Activated T-helper 1 cell treated with anti-CD3 and anti-CD28 coated beads, Interleukin-12 subunit alpha, Interleukin-12 subunit beta, Interleukin-2, Interleukin-4 antibody, amounts not matched to agents 30 ng/mL and 10 ng/mL and 1 ng/mL, durations not matched to agents 14 hours and 24 hours and 36 hours (primary cell): ENCODE measurements around the gene MRPL16. TPM values are rescaled to one million over a fixed set of nuclear protein-coding genes. Genes with fewer than 3 reads are reported as not detected.
"Not testable (repeated sequence)": the region's sequence is repeated elsewhere in the genome, so short reads cannot be mapped to it uniquely, and the experiment has no call there.

Experiments
- DNase-seq: peaks from one replicate; pipeline ENCODE4 v3.0.0; 2021; ENCODE audit warnings: low spot score
- H3K27ac Mint-ChIP-seq: one replicate; pipeline ENCODE4 v1.8.0; 2021; ENCODE audit warnings: mild to moderate bottlenecking, mixed read lengths
- H3K27me3 Mint-ChIP-seq: one replicate; pipeline ENCODE4 v1.8.0; 2022; ENCODE audit warnings: mild to moderate bottlenecking, moderate library complexity, mixed read lengths; ENCODE audit not compliant: insufficient read depth
- H3K36me3 Mint-ChIP-seq: one replicate; pipeline ENCODE4 v1.8.0; 2021; ENCODE audit warnings: low read depth, mixed read lengths
- H3K4me1 Mint-ChIP-seq: one replicate; pipeline ENCODE4 v1.8.0; 2021; ENCODE audit warnings: low read depth, mixed read lengths
- H3K4me3 Mint-ChIP-seq: one replicate; pipeline ENCODE4 v1.8.0; 2021; ENCODE audit warnings: mild to moderate bottlenecking, moderate library complexity, mixed read lengths
- H3K9me3 Mint-ChIP-seq: one replicate; pipeline ENCODE4 v1.8.0; 2021; ENCODE audit warnings: mixed read lengths
- intact Hi-C: fragments of 100-400 bp; cut with micrococcal nuclease; formaldehyde crosslinking; loops from one replicate; pipeline ENCODE4 v1.15.1; 2024
- total RNA-seq: library from RNA; stranded (reverse); gene quantifications from 2 replicates; pipeline ENCODE4 v1.2.3, GENCODE V29; 2022

MRPL16 gene
- total RNA-seq: 88.3 and 93.9 TPM in 2 replicates

GRCh38 chr11:59810189-59810910 lies at the start of gene MRPL16:
MRPL16 (minus strand) TSS chr11:59810778; CDS start chr11:59810658, 120 bp downstream.
- Mint-ChIP-seq H3K36me3 (peaks cover 22% of the 10 kb centered on the region), H3K27ac (peak within 1 kb of the TSS; percentile 91), H3K4me1 (peaks cover 28% of the 10 kb centered on the region), H3K4me3 (peak within 1 kb of the TSS; percentile 96), H3K27me3 (no peaks in the 10 kb centered on the region), H3K9me3 (peaks cover 6% of the 10 kb centered on the region)
- intact Hi-C loops: loop anchor here (1.0 to 2.0 kb wide), 8 partner anchors 8 to 640 kb away; partner anchors contain the start of genes PATL1 and STX3
- DNase-seq: peak; percentile 82

DNA sequence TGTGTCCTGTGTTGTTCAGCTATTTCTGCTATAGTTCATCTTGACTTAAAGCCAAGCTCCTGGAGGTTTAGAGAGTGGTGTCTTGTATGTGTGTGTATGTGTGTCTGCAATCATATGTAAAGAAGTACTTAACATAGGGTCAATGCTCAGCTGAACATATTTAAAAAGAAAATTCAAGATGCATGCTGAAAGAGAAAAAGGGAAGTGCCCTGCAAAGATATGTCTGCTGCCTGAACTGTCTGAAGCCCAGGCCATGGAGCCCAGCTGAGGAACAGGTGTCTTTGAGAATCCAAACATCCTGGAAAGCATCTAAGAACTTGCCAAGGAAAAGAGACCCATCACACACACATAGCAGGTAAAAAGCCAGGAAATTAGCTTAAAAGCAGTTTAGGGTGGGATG lies 49.1 kb upstream of the MRPL16 start:
- peaks cover 29% of the 10 kb centered on the region for H3K4me1 Mint-ChIP-seq
- peaks cover 1% of the 10 kb centered on the region for H3K36me3 Mint-ChIP-seq
- H3K27me3 Mint-ChIP-seq: peaks cover 17% of the 10 kb centered on the region
- DNase-seq: no peak
- no peak overlapping the region for H3K4me3 Mint-ChIP-seq
- H3K27ac Mint-ChIP-seq: no peak overlapping the region
- H3K9me3 Mint-ChIP-seq: no peaks in the 10 kb centered on the region
- intact Hi-C loops: loop anchor here (5.0 kb wide), 2 partner anchors 102 to 1282 kb away; partner anchors contain the start of genes LPXN, STX3 and ZFP91

- peaks cover 1% of the 10 kb centered on the region for H3K36me3 Mint-ChIP-seq
- DNase-seq: no peak
- peaks cover 22% of the 10 kb centered on the region for H3K27me3 Mint-ChIP-seq
- H3K9me3 Mint-ChIP-seq: no peaks in the 10 kb centered on the region
- H3K4me3 Mint-ChIP-seq: no peak overlapping the region
- H3K27ac Mint-ChIP-seq: peak overlapping the region; percentile 80
- peaks cover 29% of the 10 kb centered on the region for H3K4me1 Mint-ChIP-seq
- intact Hi-C loops: loop anchor here (1.0 to 5.0 kb wide), 4 partner anchors 8 to 1280 kb away; partner anchors contain the start of genes LPXN, MRPL16, STX3 and ZFP91
Measured at GRCh38 chr11:59857439-59858434, 47.2 kb upstream of the MRPL16 start.

DNA sequence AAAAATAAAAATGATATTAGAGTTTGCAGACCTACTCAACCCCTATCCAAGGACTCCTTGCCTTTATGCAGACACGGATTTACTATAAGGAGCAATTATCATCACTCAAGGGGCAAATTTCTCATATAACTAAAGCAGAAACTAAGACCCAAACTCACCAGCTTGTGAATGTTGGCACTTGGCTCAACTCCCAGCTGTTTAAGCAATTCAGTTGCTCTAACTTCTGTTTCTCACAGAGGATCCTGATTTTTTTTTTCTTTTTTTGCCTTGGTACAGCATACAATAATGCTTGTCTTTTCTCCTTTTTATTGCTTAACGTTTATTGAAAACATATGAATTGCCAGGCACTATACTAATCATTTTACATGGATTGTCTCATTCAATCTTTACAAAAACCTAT lies 44.3 kb upstream of the MRPL16 start:
- peaks cover 1% of the 10 kb centered on the region for H3K36me3 Mint-ChIP-seq
- intact Hi-C loops: loop anchor here (5.0 kb wide), 2 partner anchors 98 to 1278 kb away; partner anchors contain the start of genes LPXN, STX3 and ZFP91

DNA sequence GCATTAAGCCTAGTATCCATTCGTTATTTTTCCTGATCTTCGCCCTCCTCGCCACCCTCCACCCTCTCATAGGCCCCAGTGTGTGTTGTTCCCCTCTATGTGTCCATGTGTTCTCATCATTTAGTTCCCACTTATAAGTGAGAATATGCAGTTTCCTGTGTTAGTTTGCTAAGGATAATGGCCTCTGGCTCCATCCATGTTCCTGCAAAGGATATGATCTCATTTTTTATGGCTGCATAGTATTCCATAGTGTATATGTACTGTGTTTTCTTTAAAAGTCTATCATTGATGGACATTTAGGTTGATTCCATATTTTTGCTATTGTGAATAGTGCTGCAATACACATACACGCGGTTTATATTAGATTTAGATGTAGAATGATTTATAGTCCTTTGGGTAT lies 40.8 kb upstream of the MRPL16 start:
- H3K36me3 Mint-ChIP-seq, H3K9me3 Mint-ChIP-seq, DNase-seq, intact Hi-C loops, H3K27ac Mint-ChIP-seq, H3K4me3 Mint-ChIP-seq, H3K4me1 Mint-ChIP-seq: not testable (repeated sequence)
- peaks cover 12% of the 10 kb centered on the region for H3K27me3 Mint-ChIP-seq

More for the DNA sequence above, 44.3 kb upstream of the MRPL16 start:
- peaks cover 4% of the 10 kb centered on the region for H3K9me3 Mint-ChIP-seq
- H3K4me1 Mint-ChIP-seq: peaks cover 29% of the 10 kb centered on the region
- no peak for DNase-seq
- peaks cover 18% of the 10 kb centered on the region for H3K27me3 Mint-ChIP-seq
- H3K27ac Mint-ChIP-seq: no peak overlapping the region
- no peak overlapping the region for H3K4me3 Mint-ChIP-seq

- H3K27ac Mint-ChIP-seq, H3K27me3 Mint-ChIP-seq, H3K4me3 Mint-ChIP-seq, intact Hi-C loops, H3K36me3 Mint-ChIP-seq, H3K9me3 Mint-ChIP-seq, H3K4me1 Mint-ChIP-seq, DNase-seq: not testable (repeated sequence)
Measured at GRCh38 chr11:59849551-59849950, 39.0 kb upstream of the MRPL16 start.

GRCh38 chr11:59849129-59849528 lies 38.6 kb upstream of the MRPL16 start:
- Mint-ChIP-seq H3K27me3 (peaks cover 6% of the 10 kb centered on the region), H3K4me1 (no peaks in the 10 kb centered on the region), H3K27ac (no peak overlapping the region), H3K9me3 (peaks cover 6% of the 10 kb centered on the region), H3K4me3 (no peak overlapping the region), H3K36me3 (no peaks in the 10 kb centered on the region)
- intact Hi-C loops: no loop called here
- no peak for DNase-seq

DNA sequence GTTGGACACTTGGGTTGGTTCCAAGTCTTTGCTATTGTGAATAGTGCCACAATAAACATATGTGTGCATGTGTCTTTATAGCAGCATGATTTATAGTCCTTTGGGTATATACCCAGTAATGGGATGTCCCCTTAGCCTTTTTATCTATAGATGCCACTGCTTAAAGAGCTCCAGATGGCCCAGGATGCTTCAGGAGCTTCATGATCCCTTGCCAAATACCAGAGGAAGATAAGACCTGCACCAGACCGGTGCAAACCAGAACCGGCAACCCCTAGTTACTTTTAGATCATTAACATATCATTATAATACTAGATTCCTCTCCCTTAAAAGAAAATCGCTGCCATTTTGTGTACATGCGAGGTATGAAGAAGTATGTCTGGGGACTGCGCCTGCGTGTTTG lies 37.9 kb upstream of the MRPL16 start:
- H3K9me3 Mint-ChIP-seq, H3K36me3 Mint-ChIP-seq, H3K27me3 Mint-ChIP-seq, intact Hi-C loops, H3K4me3 Mint-ChIP-seq, DNase-seq, H3K4me1 Mint-ChIP-seq, H3K27ac Mint-ChIP-seq: not testable (repeated sequence)

DNA sequence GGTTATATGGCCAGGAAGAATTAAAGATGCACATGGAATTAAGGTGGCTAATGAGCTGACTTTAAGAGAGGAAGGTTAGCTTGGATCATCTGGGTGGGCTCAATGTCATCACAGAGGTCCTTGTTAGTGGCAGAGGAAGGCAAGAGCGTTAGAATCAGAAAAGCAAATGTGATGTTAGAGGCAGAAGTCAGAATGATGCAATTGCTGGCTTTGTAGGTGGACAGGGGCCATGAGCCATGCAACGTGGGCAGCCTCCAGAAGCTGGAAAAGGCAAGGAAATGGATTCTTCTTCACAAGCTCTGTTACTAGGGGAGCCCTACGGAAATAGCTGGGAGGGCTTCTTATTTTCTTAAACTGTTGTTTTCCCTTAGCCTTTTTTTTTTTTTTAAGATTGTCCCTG lies 37.0 kb upstream of the MRPL16 start:
- intact Hi-C loops: no loop called here
- Mint-ChIP-seq H3K4me1 (no peaks in the 10 kb centered on the region), H3K4me3 (no peak overlapping the region), H3K9me3 (peaks cover 6% of the 10 kb centered on the region), H3K36me3 (no peaks in the 10 kb centered on the region), H3K27ac (no peak overlapping the region), H3K27me3 (peaks cover 2% of the 10 kb centered on the region)
- DNase-seq: no peak

DNA sequence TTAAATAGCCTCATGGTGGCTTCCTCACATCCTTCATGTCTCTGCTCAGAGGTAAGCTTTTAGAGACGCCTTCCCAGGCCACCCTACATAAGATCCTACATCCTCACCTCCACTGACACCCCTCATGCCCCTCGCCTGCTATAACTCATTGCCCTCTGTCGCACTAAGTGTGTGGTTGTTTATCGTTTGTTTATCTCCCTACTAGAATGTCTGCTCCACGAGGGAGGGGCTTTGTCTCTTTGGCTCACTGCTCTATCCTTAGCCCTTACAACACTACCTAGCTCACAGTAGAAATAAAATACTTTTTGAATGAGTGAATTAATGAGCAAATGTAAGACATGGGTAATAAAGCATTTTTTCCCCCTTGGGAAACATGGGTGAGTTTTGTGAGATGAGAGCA lies 36.0 kb upstream of the MRPL16 start:
- no peak for DNase-seq
- H3K27ac Mint-ChIP-seq: no peak overlapping the region
- H3K4me1 Mint-ChIP-seq: no peaks in the 10 kb centered on the region
- H3K4me3 Mint-ChIP-seq: no peak overlapping the region
- H3K9me3 Mint-ChIP-seq: peaks cover 6% of the 10 kb centered on the region
- H3K36me3 Mint-ChIP-seq: no peaks in the 10 kb centered on the region
- intact Hi-C loops: no loop called here
- H3K27me3 Mint-ChIP-seq: peaks cover 2% of the 10 kb centered on the region

GRCh38 chr11:59845399-59845798 lies 34.8 kb upstream of the MRPL16 start, which contains the start of gene CBLIF:
CBLIF (minus strand) TSS chr11:59845499; CDS start chr11:59845453, 46 bp downstream.
- intact Hi-C loops: no loop called here
- Mint-ChIP-seq H3K4me3 (no peak within 1 kb of the TSS), H3K27ac (no peak within 1 kb of the TSS), H3K36me3 (no peaks in the 10 kb centered on the region), H3K9me3 (peaks cover 3% of the 10 kb centered on the region), H3K27me3 (peaks cover 2% of the 10 kb centered on the region), H3K4me1 (no peaks in the 10 kb centered on the region)
- DNase-seq: no peak

- Mint-ChIP-seq H3K27ac (no peak overlapping the region), H3K4me1 (no peaks in the 10 kb centered on the region), H3K27me3 (peaks cover 2% of the 10 kb centered on the region), H3K4me3 (no peak overlapping the region), H3K9me3 (peaks cover under 1% of the 10 kb centered on the region), H3K36me3 (no peaks in the 10 kb centered on the region)
- intact Hi-C loops: no loop called here
- no peak for DNase-seq
Measured at GRCh38 chr11:59842316-59842715, 31.7 kb upstream of the MRPL16 start.
